Astrocyte of the hippocampus (primary cell): ENCODE results near the gene SCFD2.
A peak's percentile ranks its signal among the peaks of the same experiment; 100 is the strongest.
"Not testable (repeated sequence)": the region's sequence is repeated elsewhere in the genome, so short reads cannot be mapped to it uniquely, and the experiment has no call there.

ENCODE experiments used
- DNase-seq: peaks from one replicate; pipeline ENCODE4 v3.0.0; 2011; ENCODE audit warnings: low read depth, low spot score

The SCFD2 gene

DNA sequence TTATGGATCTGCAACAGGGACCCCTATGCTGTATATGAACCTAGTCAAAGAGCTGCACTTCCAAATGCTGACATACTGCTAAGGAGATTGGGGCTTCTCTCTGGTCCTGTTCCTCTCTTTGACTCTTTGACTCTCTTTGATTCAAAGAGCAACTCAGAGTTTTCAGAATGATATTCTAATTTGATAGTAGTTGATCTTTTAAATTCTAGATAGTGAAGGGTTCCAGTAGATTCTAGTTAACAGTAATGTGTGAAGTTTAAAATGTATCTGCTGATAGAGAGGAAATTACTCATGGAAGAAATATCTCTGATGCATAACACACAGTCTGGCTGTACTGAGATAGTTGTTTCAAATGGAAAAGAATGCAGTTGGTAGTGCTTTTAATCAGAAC, 264.7 kb downstream of the SCFD2 start:
- DNase-seq, result peak; percentile 65

- peak; percentile 55 for DNase-seq
Measured at GRCh38 chr4:53100501-53101190, 265.2 kb downstream of the SCFD2 start.

- DNase-seq, result peak; percentile 24
Measured at GRCh38 chr4:53098681-53099121, 267.2 kb downstream of the SCFD2 start.

DNA sequence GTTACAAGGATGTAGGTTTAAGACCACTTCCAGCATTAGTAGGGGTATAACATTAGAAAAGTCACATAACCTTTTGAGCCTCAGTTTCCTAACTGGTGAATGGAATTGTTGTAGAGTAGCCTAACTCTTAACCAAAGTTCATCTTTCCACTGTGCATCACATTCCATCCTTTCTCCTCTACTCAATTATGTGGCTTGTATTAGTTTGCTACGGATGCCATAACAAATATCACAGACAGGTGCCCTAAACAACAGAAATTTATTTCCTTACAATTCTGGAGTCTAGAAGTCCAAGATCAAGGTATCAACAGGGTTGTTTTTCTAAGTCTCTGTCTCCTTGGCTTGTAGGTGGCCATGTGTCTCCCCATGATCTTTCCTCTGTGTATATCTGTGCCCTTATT, 271.8 kb downstream of the SCFD2 start:
- no peak for DNase-seq

- DNase-seq, result no peak
Measured at GRCh38 chr4:53089936-53090729, 275.7 kb downstream of the SCFD2 start.

- no peak for DNase-seq
Measured at GRCh38 chr4:53088152-53088551, 277.7 kb downstream of the SCFD2 start.

DNA sequence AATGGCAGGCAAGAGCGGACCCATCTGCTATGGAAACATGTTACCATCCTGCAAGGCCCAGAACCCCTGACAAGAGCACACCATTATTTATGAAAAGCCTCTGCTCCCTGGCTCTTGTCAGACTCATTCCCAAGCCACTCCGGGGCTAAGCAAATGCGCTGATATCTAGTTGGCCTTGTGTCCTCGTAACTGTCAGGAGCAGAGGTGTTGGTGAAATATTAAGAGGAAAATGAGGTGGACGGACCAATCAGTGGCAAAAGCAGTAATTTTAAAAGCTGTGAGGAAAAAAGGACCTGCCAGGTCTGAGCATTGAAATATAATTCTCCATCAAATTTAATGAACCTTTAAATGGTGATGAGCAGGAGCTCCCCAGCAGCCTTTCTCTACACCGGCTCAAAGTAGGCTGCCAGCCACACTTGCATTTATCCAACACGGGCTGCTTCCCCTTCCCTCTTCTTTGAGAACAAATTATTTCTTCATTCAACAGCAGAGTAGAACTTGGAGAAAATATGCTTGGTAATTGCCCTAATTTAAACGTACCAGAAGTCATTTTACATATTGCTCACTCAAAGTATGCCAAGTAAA, 289.4 kb downstream of the SCFD2 start:
- DNase-seq, result no peak

GRCh38 chr4:53075162-53075785, 290.6 kb downstream of the SCFD2 start:
- no peak for DNase-seq

DNA sequence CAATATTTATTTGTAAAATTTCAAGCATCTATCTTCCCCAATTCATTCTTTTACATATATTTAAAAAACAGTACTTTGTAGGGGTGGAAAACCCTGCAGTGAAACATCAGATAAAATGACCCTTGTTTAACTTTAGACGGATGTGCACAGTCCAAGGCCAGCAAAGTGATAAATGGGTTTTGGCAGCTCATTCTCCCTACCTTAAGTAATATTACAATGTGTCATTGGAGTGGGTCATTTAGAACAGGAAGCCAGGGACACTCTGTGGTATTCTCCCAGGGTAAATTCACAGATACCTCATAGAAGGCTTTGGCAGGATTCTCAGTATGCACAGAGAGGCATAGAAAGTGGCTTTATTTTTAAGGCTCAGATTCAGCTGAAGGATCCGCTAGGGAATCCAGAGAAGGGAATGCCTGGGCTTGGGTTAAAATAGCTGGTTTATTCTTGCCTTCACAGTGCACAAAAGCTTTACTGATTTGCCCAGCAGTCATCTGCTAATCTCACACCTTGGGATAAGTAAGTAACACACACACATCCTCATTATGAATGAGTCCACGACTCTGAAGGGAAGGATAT, 297.0 kb downstream of the SCFD2 start:
- peak; percentile 19 for DNase-seq

DNA sequence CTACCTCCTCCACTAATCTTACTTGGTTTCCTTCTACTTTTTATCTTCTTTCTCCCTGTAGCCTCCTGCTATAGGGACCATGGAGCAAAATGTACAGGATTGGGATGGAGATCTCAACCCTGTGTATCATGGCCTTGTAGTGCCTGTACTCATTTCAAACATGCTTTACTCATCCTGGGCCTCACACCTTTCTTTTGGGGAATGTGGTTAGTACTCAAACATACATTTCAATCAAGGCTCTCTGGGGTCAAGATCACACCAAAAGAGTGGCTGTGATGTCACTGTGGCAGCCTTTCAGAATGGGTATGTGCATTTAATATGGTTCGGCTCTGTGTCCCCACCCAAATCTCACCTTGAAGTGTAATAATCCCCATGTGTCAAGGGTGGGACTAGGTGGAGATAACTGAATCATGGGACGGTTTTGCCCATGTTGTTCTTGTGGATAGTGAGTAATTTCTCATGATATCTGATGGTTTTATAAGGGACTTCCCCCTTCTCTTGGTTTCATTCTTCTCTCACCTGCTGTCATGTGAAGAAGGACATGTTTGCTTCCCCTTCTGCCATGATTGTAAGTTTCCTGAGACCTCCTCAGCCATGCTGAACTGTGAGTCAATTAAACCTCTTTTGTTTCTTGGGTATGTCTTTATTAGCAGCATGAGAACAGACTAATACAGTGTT, 298.6 kb downstream of the SCFD2 start:
- DNase-seq, result no peak

- DNase-seq, result no peak
Measured at GRCh38 chr4:53066155-53066554, 299.7 kb downstream of the SCFD2 start.

DNA sequence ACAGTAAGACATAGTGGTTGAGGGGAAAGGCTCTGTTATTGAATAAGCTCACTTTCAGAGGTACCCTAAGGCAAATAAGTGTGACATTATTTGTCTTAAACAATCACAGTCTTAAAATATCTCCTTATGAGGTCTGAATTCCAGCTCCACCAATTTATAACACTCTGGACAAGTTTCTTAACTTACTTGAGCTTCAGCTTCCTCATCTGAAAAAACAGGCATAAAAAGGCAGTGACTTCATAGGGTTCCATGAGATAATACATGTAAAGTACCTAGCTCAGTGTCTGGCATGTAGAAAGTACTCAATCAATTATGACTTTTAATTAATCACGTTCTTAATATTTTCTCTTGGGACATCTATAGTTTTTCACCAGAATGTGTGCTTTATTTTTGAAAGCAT, 301.3 kb downstream of the SCFD2 start:
- DNase-seq, result no peak

GRCh38 chr4:53061091-53061850, 304.6 kb downstream of the SCFD2 start:
- no peak for DNase-seq

GRCh38 chr4:53060278-53060677, 305.6 kb downstream of the SCFD2 start:
- no peak for DNase-seq

DNA sequence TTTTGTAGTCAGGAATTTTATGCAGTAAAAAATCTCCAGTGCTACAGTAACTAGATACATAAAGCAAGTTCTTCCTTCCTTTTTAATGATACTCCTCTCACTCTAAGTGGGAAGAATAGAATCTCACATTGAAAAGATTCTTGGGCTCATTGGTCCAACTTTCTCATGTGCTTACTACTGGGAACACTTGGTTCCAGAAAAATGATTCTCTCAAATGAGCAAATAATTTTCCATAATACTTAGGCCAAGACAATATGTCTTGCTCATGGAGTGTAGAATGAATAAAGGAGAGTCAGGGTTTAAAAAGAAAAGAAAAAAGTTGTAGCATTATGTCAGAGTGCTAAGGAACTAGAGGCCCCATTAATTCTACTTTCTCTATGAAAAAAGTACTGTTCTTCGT, 306.0 kb downstream of the SCFD2 start:
- no peak for DNase-seq

- DNase-seq, result no peak
Measured at GRCh38 chr4:53059256-53059655, 306.6 kb downstream of the SCFD2 start.

GRCh38 chr4:53057679-53058078, 308.2 kb downstream of the SCFD2 start:
- no peak for DNase-seq

DNA sequence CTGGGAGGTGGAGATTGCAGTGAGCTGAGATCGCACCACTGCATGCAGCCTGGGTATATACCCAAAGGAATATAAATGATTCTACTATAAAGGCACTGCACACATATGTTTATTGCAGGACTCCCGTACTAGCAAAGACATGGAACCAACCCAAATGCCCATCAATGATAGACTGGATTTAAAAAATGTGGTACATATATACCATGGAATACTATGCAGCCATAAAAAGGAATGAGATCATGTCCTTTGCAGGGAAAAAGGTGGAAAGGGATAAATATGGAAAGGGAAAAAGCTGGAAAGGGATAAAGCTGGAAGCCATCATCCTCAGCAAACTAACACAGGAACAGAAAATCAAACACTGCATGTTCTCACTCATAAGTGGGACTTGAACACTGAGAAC, 308.8 kb downstream of the SCFD2 start:
- not testable (repeated sequence) for DNase-seq

- no peak for DNase-seq
Measured at GRCh38 chr4:53055716-53056403, 310.0 kb downstream of the SCFD2 start.

- peak; percentile 93 for DNase-seq
Measured at GRCh38 chr4:53055274-53055673, 310.6 kb downstream of the SCFD2 start.
